SU-DHL-6 (cell line): ENCODE results near the gene VEGFA.
A peak's percentile ranks its signal among the peaks of the same experiment; 100 is the strongest.

Experiments
- H2AFZ ChIP-seq: fragments of 200-600 bp; sonication (generic); 2 replicates; pipeline ENCODE4 v1.6.1; 2014; ENCODE audit warnings: low read depth, mild to moderate bottlenecking, moderate library complexity, mixed read lengths, antibody characterized with exemption, low read length; ENCODE audit not compliant: severe bottlenecking
- H3F3A ChIP-seq: fragments of 200-600 bp; shearing (Covaris generic); 2 replicates; pipeline ENCODE4 v1.6.0; 2016; ENCODE audit warnings: antibody characterized with exemption, mild to moderate bottlenecking; ENCODE audit not compliant: insufficient read depth
- H3K27ac ChIP-seq: fragments of 200-600 bp; sonication (generic); 2 replicates; pipeline ENCODE4 v1.5.1; 2016; ENCODE audit warnings: low read depth, mild to moderate bottlenecking, low read length, moderate library complexity, mixed read lengths
- H3K27me3 ChIP-seq: fragments of 200-600 bp; sonication (generic), shearing (Covaris generic); 2 replicates; pipeline ENCODE4 v1.6.0; 2014; ENCODE audit warnings: mild to moderate bottlenecking, low read length
- H3K36me3 ChIP-seq: fragments of 200-600 bp; sonication (generic); 2 replicates; pipeline ENCODE4 v1.6.1; 2014; ENCODE audit warnings: mild to moderate bottlenecking, low read length, mixed read lengths
- H3K4me2 ChIP-seq: fragments of 300-600, 200-600 bp; shearing (Covaris generic), sonication (generic); 2 replicates; pipeline ENCODE4 v1.6.0; 2014; ENCODE audit warnings: low read length, low read depth, mild to moderate bottlenecking; ENCODE audit not compliant: poor library complexity, severe bottlenecking
- H3K4me3 ChIP-seq: fragments of 200-600 bp; sonication (generic); 2 replicates; pipeline ENCODE4 v1.5.1; 2014; ENCODE audit warnings: antibody characterized with exemption, low read length, mild to moderate bottlenecking, mixed read lengths; ENCODE audit not compliant: insufficient read depth, poor library complexity, severe bottlenecking
- H3K79me2 ChIP-seq: fragments of 200-600 bp; sonication (generic); 2 replicates; pipeline ENCODE4 v1.6.1; 2014; ENCODE audit warnings: mild to moderate bottlenecking, low read length, moderate library complexity; ENCODE audit not compliant: insufficient read depth
- H3K9ac ChIP-seq: fragments of 200-600 bp; sonication (generic); 2 replicates; pipeline ENCODE4 v1.7.0; 2014; ENCODE audit warnings: mild to moderate bottlenecking, low read length
- H3K9me2 ChIP-seq: fragments of 200-600 bp; sonication (generic); replicated peaks from 2 replicates; pipeline ENCODE4 v1.6.1; 2014; ENCODE audit warnings: low read length; ENCODE audit not compliant: insufficient read depth
- H3K9me3 ChIP-seq: fragments of 200-600 bp; sonication (generic); 2 replicates; pipeline ENCODE4 v1.6.1; 2014; ENCODE audit warnings: low read length, mixed read lengths; ENCODE audit not compliant: insufficient read depth
- H4K20me1 ChIP-seq: fragments of 200-600 bp; sonication (generic); 2 replicates; pipeline ENCODE4 v1.6.1; 2014; ENCODE audit warnings: low read depth, mild to moderate bottlenecking, antibody characterized with exemption, low read length, moderate library complexity, mixed read lengths
- EZH2phosphoT487 ChIP-seq: fragments of 200-600 bp; sonication (generic), shearing (Covaris generic); conservative IDR thresholded peaks from 2 replicates; pipeline ENCODE4 v1.6.1; 2018; ENCODE audit warnings: mild to moderate bottlenecking, antibody characterized with exemption, low read length, moderate library complexity, mixed read lengths
- TF ChIP-seq, protein P1 (sequence below): fragments of 200-600 bp; sonication (generic); IDR thresholded peaks from one replicate; pipeline ENCODE4 v1.5.1; 2017; ENCODE audit warnings: antibody characterized with exemption, mild to moderate bottlenecking, low read length, moderate library complexity; ENCODE audit not compliant: insufficient read depth, poor library complexity, severe bottlenecking

VEGFA gene

DNA sequence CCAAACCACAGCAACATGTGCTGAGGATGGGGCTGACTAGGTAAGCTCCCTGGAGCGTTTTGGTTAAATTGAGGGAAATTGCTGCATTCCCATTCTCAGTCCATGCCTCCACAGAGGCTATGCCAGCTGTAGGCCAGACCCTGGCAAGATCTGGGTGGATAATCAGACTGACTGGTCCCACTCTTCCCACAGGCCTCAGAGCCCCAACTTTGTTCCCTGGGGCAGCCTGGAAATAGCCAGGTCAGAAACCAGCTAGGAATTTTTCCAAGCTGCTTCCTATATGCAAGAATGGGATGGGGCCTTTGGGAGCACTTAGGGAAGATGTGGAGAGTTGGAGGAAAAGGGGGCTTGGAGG, 1.5 kb upstream of the VEGFA start:
- peaks cover 7% of the 10 kb centered on the region; the same call in 1 of the 2 replicates for H3F3A ChIP-seq
- no peak overlapping the region for H2AFZ ChIP-seq
- no peak for TF ChIP-seq EZH2phosphoT487
- TF ChIP-seq, protein P1, sequence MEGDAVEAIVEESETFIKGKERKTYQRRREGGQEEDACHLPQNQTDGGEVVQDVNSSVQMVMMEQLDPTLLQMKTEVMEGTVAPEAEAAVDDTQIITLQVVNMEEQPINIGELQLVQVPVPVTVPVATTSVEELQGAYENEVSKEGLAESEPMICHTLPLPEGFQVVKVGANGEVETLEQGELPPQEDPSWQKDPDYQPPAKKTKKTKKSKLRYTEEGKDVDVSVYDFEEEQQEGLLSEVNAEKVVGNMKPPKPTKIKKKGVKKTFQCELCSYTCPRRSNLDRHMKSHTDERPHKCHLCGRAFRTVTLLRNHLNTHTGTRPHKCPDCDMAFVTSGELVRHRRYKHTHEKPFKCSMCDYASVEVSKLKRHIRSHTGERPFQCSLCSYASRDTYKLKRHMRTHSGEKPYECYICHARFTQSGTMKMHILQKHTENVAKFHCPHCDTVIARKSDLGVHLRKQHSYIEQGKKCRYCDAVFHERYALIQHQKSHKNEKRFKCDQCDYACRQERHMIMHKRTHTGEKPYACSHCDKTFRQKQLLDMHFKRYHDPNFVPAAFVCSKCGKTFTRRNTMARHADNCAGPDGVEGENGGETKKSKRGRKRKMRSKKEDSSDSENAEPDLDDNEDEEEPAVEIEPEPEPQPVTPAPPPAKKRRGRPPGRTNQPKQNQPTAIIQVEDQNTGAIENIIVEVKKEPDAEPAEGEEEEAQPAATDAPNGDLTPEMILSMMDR, result no peak
- H3K9me3 ChIP-seq, result no peaks in the 10 kb centered on the region
- H3K27ac ChIP-seq, result no peak overlapping the region
- no peaks in the 10 kb centered on the region for H4K20me1 ChIP-seq
- no peak overlapping the region for H3K4me3 ChIP-seq
- H3K9ac ChIP-seq, result no peak overlapping the region
- peaks cover 30% of the 10 kb centered on the region for H3K79me2 ChIP-seq
- no peak overlapping the region for H3K4me2 ChIP-seq
- H3K27me3 ChIP-seq, result no peaks in the 10 kb centered on the region
- H3K36me3 ChIP-seq, result no peaks in the 10 kb centered on the region
- H3K9me2 ChIP-seq, result no peaks in the 10 kb centered on the region

DNA sequence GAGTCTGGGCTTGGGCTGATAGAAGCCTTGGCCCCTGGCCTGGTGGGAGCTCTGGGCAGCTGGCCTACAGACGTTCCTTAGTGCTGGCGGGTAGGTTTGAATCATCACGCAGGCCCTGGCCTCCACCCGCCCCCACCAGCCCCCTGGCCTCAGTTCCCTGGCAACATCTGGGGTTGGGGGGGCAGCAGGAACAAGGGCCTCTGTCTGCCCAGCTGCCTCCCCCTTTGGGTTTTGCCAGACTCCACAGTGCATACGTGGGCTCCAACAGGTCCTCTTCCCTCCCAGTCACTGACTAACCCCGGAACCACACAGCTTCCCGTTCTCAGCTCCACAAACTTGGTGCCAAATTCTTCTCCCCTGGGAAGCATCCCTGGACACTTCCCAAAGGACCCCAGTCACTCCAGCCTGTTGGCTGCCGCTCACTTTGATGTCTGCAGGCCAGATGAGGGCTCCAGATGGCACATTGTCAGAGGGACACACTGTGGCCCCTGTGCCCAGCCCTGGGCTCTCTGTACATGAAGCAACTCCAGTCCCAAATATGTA, 957 bp upstream of the VEGFA start:
- TF ChIP-seq, protein P1, result no peak
- TF ChIP-seq EZH2phosphoT487, result no peak
- no peak overlapping the region for H3K9ac ChIP-seq
- H3K9me2 ChIP-seq, result no peaks in the 10 kb centered on the region
- no peaks in the 10 kb centered on the region for H3K9me3 ChIP-seq
- H3K27ac ChIP-seq, result no peak overlapping the region
- H3K27me3 ChIP-seq, result no peaks in the 10 kb centered on the region
- H4K20me1 ChIP-seq, result no peaks in the 10 kb centered on the region
- peak overlapping the region; percentile 77 for H3K4me2 ChIP-seq
- no peak overlapping the region for H3K4me3 ChIP-seq
- no peak overlapping the region for H2AFZ ChIP-seq
- H3K36me3 ChIP-seq, result no peaks in the 10 kb centered on the region
- peaks cover 35% of the 10 kb centered on the region for H3K79me2 ChIP-seq
- peaks cover 7% of the 10 kb centered on the region; the same call in 1 of the 2 replicates for H3F3A ChIP-seq

DNA sequence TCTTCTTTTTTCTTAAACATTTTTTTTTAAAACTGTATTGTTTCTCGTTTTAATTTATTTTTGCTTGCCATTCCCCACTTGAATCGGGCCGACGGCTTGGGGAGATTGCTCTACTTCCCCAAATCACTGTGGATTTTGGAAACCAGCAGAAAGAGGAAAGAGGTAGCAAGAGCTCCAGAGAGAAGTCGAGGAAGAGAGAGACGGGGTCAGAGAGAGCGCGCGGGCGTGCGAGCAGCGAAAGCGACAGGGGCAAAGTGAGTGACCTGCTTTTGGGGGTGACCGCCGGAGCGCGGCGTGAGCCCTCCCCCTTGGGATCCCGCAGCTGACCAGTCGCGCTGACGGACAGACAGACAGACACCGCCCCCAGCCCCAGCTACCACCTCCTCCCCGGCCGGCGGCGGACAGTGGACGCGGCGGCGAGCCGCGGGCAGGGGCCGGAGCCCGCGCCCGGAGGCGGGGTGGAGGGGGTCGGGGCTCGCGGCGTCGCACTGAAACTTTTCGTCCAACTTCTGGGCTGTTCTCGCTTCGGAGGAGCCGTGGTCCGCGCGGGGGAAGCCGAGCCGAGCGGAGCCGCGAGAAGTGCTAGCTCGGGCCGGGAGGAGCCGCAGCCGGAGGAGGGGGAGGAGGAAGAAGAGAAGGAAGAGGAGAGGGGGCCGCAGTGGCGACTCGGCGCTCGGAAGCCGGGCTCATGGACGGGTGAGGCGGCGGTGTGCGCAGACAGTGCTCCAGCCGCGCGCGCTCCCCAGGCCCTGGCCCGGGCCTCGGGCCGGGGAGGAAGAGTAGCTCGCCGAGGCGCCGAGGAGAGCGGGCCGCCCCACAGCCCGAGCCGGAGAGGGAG, 580 bp downstream of the VEGFA start:
- no peaks in the 10 kb centered on the region for H3K27me3 ChIP-seq
- peaks cover 51% of the 10 kb centered on the region for H3K79me2 ChIP-seq
- no peaks in the 10 kb centered on the region for H3K9me2 ChIP-seq
- TF ChIP-seq, protein P1, result no peak
- no peak for TF ChIP-seq EZH2phosphoT487
- H3K9ac ChIP-seq, result peak overlapping the region; percentile 90
- H3K9me3 ChIP-seq, result no peaks in the 10 kb centered on the region
- H2AFZ ChIP-seq, result peak overlapping the region; percentile 6
- H3K36me3 ChIP-seq, result no peaks in the 10 kb centered on the region
- H3F3A ChIP-seq, result peaks cover 7% of the 10 kb centered on the region; the same call in 1 of the 2 replicates
- H3K27ac ChIP-seq, result peak overlapping the region; percentile 85
- peak overlapping the region; percentile 77 for H3K4me2 ChIP-seq
- peak overlapping the region; percentile 79 for H3K4me3 ChIP-seq
- no peaks in the 10 kb centered on the region for H4K20me1 ChIP-seq
